KMS-11 (cell line): Measurements from ENCODE around the gene TTLL6.
"Not testable (repeated sequence)": the region's sequence is repeated elsewhere in the genome, so short reads cannot be mapped to it uniquely, and the experiment has no call there.

Experiments used
- H2AFZ ChIP-seq: fragments of 200-600 bp; sonication (generic); 2 replicates; pipeline ENCODE4 v1.6.1; 2016; ENCODE audit warnings: antibody characterized with exemption, mixed run types, low read depth
- H3K27ac ChIP-seq: fragments of 200-600 bp; sonication (generic); 2 replicates; pipeline ENCODE4 v1.6.1; 2016; ENCODE audit warnings: mild to moderate bottlenecking, mixed run types
- H3K27me3 ChIP-seq: fragments of 200-600 bp; sonication (generic); 2 replicates; pipeline ENCODE4 v1.6.1; 2017; ENCODE audit warnings: mild to moderate bottlenecking, low read depth, mixed run types, moderate library complexity; ENCODE audit not compliant: insufficient read depth
- H3K36me3 ChIP-seq: fragments of 200-600 bp; sonication (generic); 2 replicates; pipeline ENCODE4 v1.6.1; 2017; ENCODE audit warnings: mild to moderate bottlenecking, mixed run types; ENCODE audit not compliant: insufficient read depth
- H3K4me1 ChIP-seq: fragments of 200-600 bp; sonication (generic); 2 replicates; pipeline ENCODE4 v1.6.1; 2016; ENCODE audit warnings: mild to moderate bottlenecking, low read depth, mixed run types; ENCODE audit not compliant: poor library complexity, severe bottlenecking
- H3K4me2 ChIP-seq: fragments of 200-600 bp; sonication (generic); 2 replicates; pipeline ENCODE4 v1.7.0; 2016; ENCODE audit warnings: mild to moderate bottlenecking, mixed run types
- H3K4me3 ChIP-seq: fragments of 200-600 bp; sonication (generic); IDR thresholded peaks from 2 replicates; pipeline ENCODE4 v1.6.1; 2017; ENCODE audit warnings: low read depth, low read length, mixed read lengths; ENCODE audit not compliant: insufficient read depth
- H3K79me2 ChIP-seq: fragments of 200-600 bp; sonication (generic); 2 replicates; pipeline ENCODE4 v1.6.1; 2016; ENCODE audit warnings: low read depth, mixed run types; ENCODE audit not compliant: insufficient read depth
- H3K9ac ChIP-seq: fragments of 200-600 bp; sonication (generic); 2 replicates; pipeline ENCODE4 v1.6.1; 2016; ENCODE audit warnings: mild to moderate bottlenecking, mixed run types
- H4K20me1 ChIP-seq: fragments of 200-600 bp; sonication (generic); 2 replicates; pipeline ENCODE4 v1.6.1; 2016; ENCODE audit warnings: mild to moderate bottlenecking, mixed run types; ENCODE audit not compliant: insufficient read depth
- CTCF ChIP-seq: fragments of 200-600 bp; sonication (generic); conservative IDR thresholded peaks from 2 replicates; pipeline ENCODE4 v1.6.1; 2017; ENCODE audit warnings: low read depth, mild to moderate bottlenecking, antibody characterized with exemption, low read length, moderate library complexity, mixed read lengths

TTLL6 gene

GRCh38 chr17:48800626-48801217 lies 16.3 kb downstream of the TTLL6 start:
- H3K4me2 ChIP-seq = no peak overlapping the region
- no peak for TF ChIP-seq CTCF
- H3K4me1 ChIP-seq = peaks cover 9% of the 10 kb centered on the region
- H3K27ac ChIP-seq = no peak overlapping the region
- H3K79me2 ChIP-seq = no peaks in the 10 kb centered on the region
- H3K27me3 ChIP-seq = no peaks in the 10 kb centered on the region
- no peak overlapping the region for H3K4me3 ChIP-seq
- no peak overlapping the region for H2AFZ ChIP-seq
- no peaks in the 10 kb centered on the region for H3K36me3 ChIP-seq
- H4K20me1 ChIP-seq = no peaks in the 10 kb centered on the region
- H3K9ac ChIP-seq = no peak overlapping the region

- no peaks in the 10 kb centered on the region for H3K36me3 ChIP-seq
- H3K4me1 ChIP-seq = no peaks in the 10 kb centered on the region
- TF ChIP-seq CTCF = no peak
- no peak overlapping the region for H3K4me2 ChIP-seq
- H3K27ac ChIP-seq = no peak overlapping the region
- H2AFZ ChIP-seq = no peak overlapping the region
- H3K27me3 ChIP-seq = no peaks in the 10 kb centered on the region
- H3K9ac ChIP-seq = no peak overlapping the region
- H3K79me2 ChIP-seq = no peaks in the 10 kb centered on the region
- no peak overlapping the region for H3K4me3 ChIP-seq
- no peaks in the 10 kb centered on the region for H4K20me1 ChIP-seq
Observed at GRCh38 chr17:48799069-48799723, 17.8 kb downstream of the TTLL6 start.

- not testable (repeated sequence) for H3K27ac ChIP-seq, H3K4me3 ChIP-seq, H3K79me2 ChIP-seq, H3K9ac ChIP-seq, H2AFZ ChIP-seq, H3K4me2 ChIP-seq, H3K36me3 ChIP-seq, H4K20me1 ChIP-seq, H3K27me3 ChIP-seq, H3K4me1 ChIP-seq
Observed at GRCh38 chr17:48796163-48796522, 20.9 kb downstream of the TTLL6 start.

GRCh38 chr17:48795444-48796162 lies 21.4 kb downstream of the TTLL6 start:
- no peaks in the 10 kb centered on the region for H3K79me2 ChIP-seq
- H3K4me1 ChIP-seq = peaks cover 11% of the 10 kb centered on the region
- H3K4me2 ChIP-seq = no peak overlapping the region
- H3K4me3 ChIP-seq = no peak overlapping the region
- H2AFZ ChIP-seq = no peak overlapping the region
- no peak overlapping the region for H3K27ac ChIP-seq
- no peak overlapping the region for H3K9ac ChIP-seq
- TF ChIP-seq CTCF = no peak
- no peaks in the 10 kb centered on the region for H4K20me1 ChIP-seq
- no peaks in the 10 kb centered on the region for H3K27me3 ChIP-seq
- H3K36me3 ChIP-seq = no peaks in the 10 kb centered on the region
